Endothelial cell (in vitro differentiated cells): Measurements from ENCODE around the gene TMEM253. TPM values are rescaled to one million over a fixed set of nuclear protein-coding genes. Genes with fewer than 3 reads are reported as not detected.

Experiments used
- DNase-seq: peaks from one replicate; pipeline ENCODE4 v3.0.0; 2021; ENCODE audit warnings: low spot score
- H3K27ac Mint-ChIP-seq: one replicate; pipeline ENCODE4 v1.8.0; 2021; ENCODE audit warnings: mixed read lengths, inconsistent platforms; ENCODE audit not compliant: unreplicated experiment
- H3K27me3 Mint-ChIP-seq: one replicate; pipeline ENCODE4 v1.8.0; 2021; ENCODE audit warnings: mild to moderate bottlenecking, moderate library complexity, mixed read lengths, inconsistent platforms; ENCODE audit not compliant: unreplicated experiment
- H3K36me3 Mint-ChIP-seq: one replicate; pipeline ENCODE4 v1.8.0; 2021; ENCODE audit warnings: mild to moderate bottlenecking, low read depth, mixed read lengths, inconsistent platforms; ENCODE audit not compliant: unreplicated experiment
- H3K4me1 Mint-ChIP-seq: one replicate; pipeline ENCODE4 v1.8.0; 2021; ENCODE audit warnings: mild to moderate bottlenecking, mixed read lengths, inconsistent platforms; ENCODE audit not compliant: unreplicated experiment
- H3K4me3 Mint-ChIP-seq: one replicate; pipeline ENCODE4 v1.8.0; 2021; ENCODE audit warnings: mild to moderate bottlenecking, mixed read lengths, inconsistent platforms; ENCODE audit not compliant: unreplicated experiment
- H3K9me3 Mint-ChIP-seq: one replicate; pipeline ENCODE4 v1.8.0; 2021; ENCODE audit warnings: mixed read lengths, inconsistent platforms; ENCODE audit not compliant: unreplicated experiment
- CTCF ChIP-seq: fragments of 200-600 bp; sonication (generic); IDR thresholded peaks from one replicate; pipeline ENCODE4 v1.5.0; 2021; ENCODE audit warnings: antibody characterized with exemption; ENCODE audit not compliant: unreplicated experiment
- total RNA-seq: library from RNA; stranded (reverse); fragmentation: NEBNext Ultra II Directional; extraction: Animal tissue kit (Norgen Biotek cat#: 25700); gene quantifications from one replicate; pipeline ENCODE4 v1.2.1, GENCODE V29; 2021; ENCODE audit not compliant: unreplicated experiment

TMEM253 gene
- total RNA-seq, 1 donor from 2014 or later = 0.90 TPM

- DNase-seq = no peak
- no peak for TF ChIP-seq CTCF
- H3K4me1 Mint-ChIP-seq = peaks cover 24% of the 10 kb centered on the region
- H3K4me3 Mint-ChIP-seq = no peak overlapping the region
- peaks cover 19% of the 10 kb centered on the region for H3K36me3 Mint-ChIP-seq
- peak overlapping the region; percentile 88 for H3K27ac Mint-ChIP-seq
- no peaks in the 10 kb centered on the region for H3K9me3 Mint-ChIP-seq
- peaks cover 29% of the 10 kb centered on the region for H3K27me3 Mint-ChIP-seq
These were observed 11.6 kb upstream of the TMEM253 start for GRCh38 chr14:21089271-21089670.

DNA sequence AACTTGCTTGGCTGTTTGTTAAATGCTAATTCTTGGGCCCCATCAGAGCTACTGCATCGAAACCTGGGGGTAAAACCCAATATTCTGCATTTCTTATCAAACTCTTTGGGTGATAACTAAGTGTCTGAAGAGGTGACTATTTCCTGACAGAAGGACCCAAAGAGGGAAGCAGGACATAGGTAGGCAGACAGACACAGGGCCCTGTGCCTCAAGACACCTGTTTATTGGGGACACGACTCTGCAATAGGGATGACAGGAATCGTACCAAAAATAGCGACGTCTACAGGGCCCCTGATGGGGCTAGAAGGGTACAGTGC, 11.0 kb upstream of the TMEM253 start:
- Mint-ChIP-seq H3K4me3 (no peak overlapping the region), H3K9me3 (no peaks in the 10 kb centered on the region), H3K36me3 (peaks cover 19% of the 10 kb centered on the region), H3K27me3 (peaks cover 26% of the 10 kb centered on the region), H3K4me1 (peaks cover 22% of the 10 kb centered on the region), H3K27ac (no peak overlapping the region)
- no peak for DNase-seq
- TF ChIP-seq CTCF = no peak

DNA sequence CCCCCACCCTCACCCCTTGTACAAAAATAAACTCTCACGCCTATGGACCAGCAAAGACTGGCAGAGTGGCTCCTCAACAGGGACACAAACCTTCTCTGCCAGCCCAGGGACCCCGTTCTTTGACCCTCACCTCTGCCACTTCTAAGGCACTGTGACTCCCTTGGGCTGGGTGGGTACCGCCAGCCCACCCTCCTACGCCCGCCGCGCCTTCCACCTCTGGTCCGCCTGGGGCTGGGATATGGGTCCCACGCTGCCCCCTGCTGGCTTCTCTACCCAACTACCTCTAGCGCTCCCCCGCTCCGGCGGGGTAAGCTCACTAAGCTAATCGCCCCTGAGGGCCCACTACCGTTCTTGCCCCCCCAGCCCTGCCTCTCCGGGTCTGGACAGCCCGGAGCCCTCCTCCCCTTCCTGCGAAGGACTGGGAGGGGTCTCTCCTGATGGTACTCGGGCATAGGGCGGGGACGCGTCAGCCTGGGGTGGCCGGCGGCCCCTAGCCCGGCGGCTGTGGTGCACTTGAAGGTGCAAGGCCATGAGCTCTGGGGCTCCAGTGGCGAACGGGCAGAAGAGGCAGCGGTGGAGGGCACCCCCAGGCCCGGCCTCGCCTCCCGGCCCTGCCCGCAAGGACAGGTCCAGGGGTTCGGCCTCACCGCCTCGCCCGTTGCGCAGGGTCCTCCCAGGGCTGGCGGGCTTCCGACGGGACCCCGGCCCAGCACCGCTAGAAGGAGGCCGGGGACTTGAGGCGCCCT, 10.5 kb upstream of the TMEM253 start:
- TF ChIP-seq CTCF = peak; percentile 69
- peaks cover 23% of the 10 kb centered on the region for H3K27me3 Mint-ChIP-seq
- H3K27ac Mint-ChIP-seq = peak overlapping the region; percentile 24
- peaks cover 23% of the 10 kb centered on the region for H3K4me1 Mint-ChIP-seq
- no peaks in the 10 kb centered on the region for H3K9me3 Mint-ChIP-seq
- H3K36me3 Mint-ChIP-seq = peaks cover 19% of the 10 kb centered on the region
- DNase-seq = peak; percentile 69
- no peak overlapping the region for H3K4me3 Mint-ChIP-seq

- DNase-seq = no peak
- H3K9me3 Mint-ChIP-seq = no peaks in the 10 kb centered on the region
- H3K4me1 Mint-ChIP-seq = peaks cover 25% of the 10 kb centered on the region
- H3K36me3 Mint-ChIP-seq = peaks cover 13% of the 10 kb centered on the region
- TF ChIP-seq CTCF = no peak
- H3K4me3 Mint-ChIP-seq = peak overlapping the region; percentile 85
- H3K27me3 Mint-ChIP-seq = peaks cover 18% of the 10 kb centered on the region
- peak overlapping the region; percentile 42 for H3K27ac Mint-ChIP-seq
These were observed 9.8 kb upstream of the TMEM253 start for GRCh38 chr14:21090940-21091663.

DNA sequence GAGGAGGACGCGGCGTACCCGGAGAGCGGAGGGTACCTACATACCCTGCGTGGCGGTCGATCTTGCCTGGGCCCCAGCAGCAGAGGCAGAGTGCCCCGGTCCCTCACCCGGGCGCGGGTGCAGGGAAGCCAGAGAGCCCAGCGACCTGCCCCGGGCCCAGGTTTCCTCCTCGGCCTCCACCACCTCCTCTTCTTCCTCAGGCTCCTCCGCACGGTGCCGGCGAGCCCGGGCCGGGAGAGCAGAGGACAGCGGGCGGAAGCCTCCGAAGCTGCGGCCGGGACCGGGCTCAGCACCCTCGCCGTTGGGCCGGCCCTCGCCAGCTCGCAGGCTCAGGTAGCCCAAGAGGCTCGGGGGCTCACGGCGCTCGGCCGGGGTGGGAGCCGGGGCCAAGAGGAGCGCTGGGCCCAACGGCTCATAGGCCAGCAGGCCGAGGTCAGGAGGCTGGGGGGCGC, 9.0 kb upstream of the TMEM253 start:
- peak overlapping the region; percentile 85 for H3K4me3 Mint-ChIP-seq
- peaks cover 8% of the 10 kb centered on the region for H3K36me3 Mint-ChIP-seq
- peaks cover 14% of the 10 kb centered on the region for H3K27me3 Mint-ChIP-seq
- H3K27ac Mint-ChIP-seq = no peak overlapping the region
- DNase-seq = no peak
- no peak for TF ChIP-seq CTCF
- H3K9me3 Mint-ChIP-seq = no peaks in the 10 kb centered on the region
- peaks cover 20% of the 10 kb centered on the region for H3K4me1 Mint-ChIP-seq
